Amygdala (tissue), 56 donors: ENCODE measurements around the gene RIPK3.

Source experiments
- DNase-seq, 56 donors: peaks; one replicate each; lab custom pipeline; 2025; lab: John Stamatoyannopoulos, UW

The RIPK3 gene

GRCh38 chr14:24325963-24326362, 13.8 kb downstream of the RIPK3 start:
- no peak for DNase-seq

GRCh38 chr14:24325041-24325530, 14.7 kb downstream of the RIPK3 start:
- no peak for DNase-seq

GRCh38 chr14:24324024-24324423, 15.8 kb downstream of the RIPK3 start:
- DNase-seq, result no peak

- DNase-seq, result no peak
Measured at GRCh38 chr14:24323341-24323740, 16.4 kb downstream of the RIPK3 start.

- no peak for DNase-seq
Measured at GRCh38 chr14:24322672-24323071, 17.1 kb downstream of the RIPK3 start.

GRCh38 chr14:24321212-24321975, 18.4 kb downstream of the RIPK3 start:
- DNase-seq, result no peak

- no peak for DNase-seq
Measured at GRCh38 chr14:24317141-24317928, 22.5 kb downstream of the RIPK3 start.

GRCh38 chr14:24316597-24316950, 23.2 kb downstream of the RIPK3 start:
- no peak for DNase-seq

- peak in 1 of 56 donors; percentile 14 for DNase-seq
Measured at GRCh38 chr14:24315807-24316596, 23.8 kb downstream of the RIPK3 start.

- no peak for DNase-seq
Measured at GRCh38 chr14:24315243-24315806, 24.5 kb downstream of the RIPK3 start.

- DNase-seq, result no peak
Measured at GRCh38 chr14:24314377-24315193, 25.2 kb downstream of the RIPK3 start.

GRCh38 chr14:24313913-24314312, 25.9 kb downstream of the RIPK3 start:
- DNase-seq, result no peak

GRCh38 chr14:24312736-24313507, 26.9 kb downstream of the RIPK3 start:
- no peak for DNase-seq

- no peak for DNase-seq
Measured at GRCh38 chr14:24311837-24312615, 27.8 kb downstream of the RIPK3 start.

GRCh38 chr14:24310646-24311604, 28.9 kb downstream of the RIPK3 start, which contains the start of gene LTB4R:
Gene LTB4R (plus strand): TSS chr14:24311502. CDS start chr14:24315652, 4,150 bp downstream.
- peak in 43 of 56 donors; percentile 9 to 85 (median 63) for DNase-seq

GRCh38 chr14:24310265-24310645, 29.5 kb downstream of the RIPK3 start:
- no peak for DNase-seq
